HepG2 (cell line): ENCODE results near the gene INSIG1. TPM values are rescaled to one million over a fixed set of nuclear protein-coding genes. Genes with fewer than 3 reads are reported as not detected.

ENCODE experiments used
- ATAC-seq: fragments of 200-7000 bp; cut with Tn5 transposase; 3 replicates; pipeline ENCODE4 v1.9.1; 2020; ENCODE audit warnings: mild to moderate bottlenecking, moderate library complexity
- BruUV-seq: library from RNA; stranded (reverse); fragments of 400-500 nt; replicated peaks from 2 replicates; lab custom pipeline; 2021; lab: Mats Ljungman, UMichigan
- CTCF ChIA-PET: fragments of 300-600 bp; formaldehyde crosslinking; extraction: SDS; loops from one replicate; lab custom pipeline; 2021; ENCODE audit warnings: low total read pairs, inconsistent platforms, low intra/inter-chr PET ratio; lab: Yijun Ruan, JAX
- POLR2A ChIA-PET: fragments of 350-600 bp; sonication (Branson Sonifier 250); formaldehyde crosslinking; loops from one replicate; lab custom pipeline; 2020; ENCODE audit warnings: antibody characterized with exemption, inconsistent platforms; lab: Yijun Ruan, JAX
- DNase-seq: peaks from one replicate; pipeline ENCODE4 v3.0.0-alpha.2; 2015; ENCODE audit warnings: low spot score
- FAIRE-seq: peaks from 3 replicates; lab custom pipeline; 2011; peaks lifted over from hg19 to GRCh38; lab: Jason Lieb, UNC
- H2AFZ ChIP-seq: one replicate; pipeline ENCODE4 v1.6.1; 2011; ENCODE audit warnings: low read length, inconsistent platforms
- H3K27ac ChIP-seq: fragments of 300-600 bp; 3 replicates; pipeline ENCODE4 v1.8.0; 2011; ENCODE audit warnings: mixed run types, mild to moderate bottlenecking, mixed read lengths, low read length, inconsistent platforms; ENCODE audit not compliant: insufficient read depth; ENCODE audit errors: extremely low read length
- H3K27me3 ChIP-seq, 2 experiments: fragments of 200-600 bp in 1 of 2; 2 replicates in 1 of 2; 3 replicates in 1 of 2; pipeline versions ENCODE4 v1.6.0 to v1.8.0; 2011; ENCODE audit warnings: low read length in 2 of 2, mild to moderate bottlenecking in 2 of 2, moderate library complexity in 2 of 2, inconsistent platforms in 1 of 2; ENCODE audit not compliant: insufficient read depth in 2 of 2, control insufficient read depth in 1 of 2
- H3K36me3 ChIP-seq, 2 experiments: fragments of 200-600 bp in 1 of 2; replicated peaks in 1 of 2; 2 replicates in 1 of 2; 3 replicates in 1 of 2; pipeline versions ENCODE4 v1.5.1 to v1.8.0; 2011; ENCODE audit warnings: low read length in 2 of 2, inconsistent platforms in 1 of 2; ENCODE audit not compliant: insufficient read depth in 2 of 2, control insufficient read depth in 1 of 2
- H3K4me1 ChIP-seq: 2 replicates; pipeline ENCODE4 v1.5.1; 2012; ENCODE audit warnings: low read length, inconsistent platforms; ENCODE audit not compliant: insufficient read depth
- H3K4me2 ChIP-seq: 2 replicates; pipeline ENCODE4 v1.6.0; 2011; ENCODE audit warnings: low read depth, low read length, inconsistent platforms
- H3K4me3 ChIP-seq, 3 experiments: fragments of 200-600 bp in 1 of 3; sonication (generic), shearing (Covaris generic) in 1 of 3; replicated peaks in 1 of 3; 2 replicates each; pipeline ENCODE4 v1.5.1; 2011 to 2016; ENCODE audit warnings: low read length in 3 of 3, inconsistent platforms in 2 of 3, low read depth in 2 of 3, mild to moderate bottlenecking in 2 of 3, control low read depth in 1 of 3, mixed read lengths in 1 of 3; ENCODE audit not compliant: insufficient read depth in 1 of 3
- H3K79me2 ChIP-seq: one replicate; pipeline ENCODE4 v1.6.1; 2011; ENCODE audit warnings: low read length, inconsistent platforms; ENCODE audit not compliant: insufficient read depth
- H3K9ac ChIP-seq: 2 replicates; pipeline ENCODE4 v1.6.0; 2011; ENCODE audit warnings: mild to moderate bottlenecking, low read depth, low read length, inconsistent platforms; ENCODE audit not compliant: insufficient read depth
- H3K9me3 ChIP-seq: 2 replicates; pipeline ENCODE4 v1.5.1; 2012; ENCODE audit warnings: mild to moderate bottlenecking, low read length
- H4K20me1 ChIP-seq: 2 replicates; pipeline ENCODE4 v1.6.0; 2011; ENCODE audit warnings: inconsistent platforms, mild to moderate bottlenecking, low read length, moderate library complexity; ENCODE audit not compliant: insufficient read depth
- CTCF ChIP-seq: sonication (generic); formaldehyde crosslinking; IDR thresholded peaks from 2 replicates; pipeline ENCODE4 v1.5.0; 2020; ENCODE audit warnings: mild to moderate bottlenecking, missing genetic modification reagents, moderate library complexity
- FOXA3 ChIP-seq: IDR thresholded peaks from 2 replicates; pipeline ENCODE4 v1.6.1; 2016; ENCODE audit warnings: missing genetic modification reagents, missing compliant biosample characterization
- HMGA1 ChIP-seq: sonication (generic); formaldehyde crosslinking; conservative IDR thresholded peaks from 2 replicates; pipeline ENCODE4 v1.4.0; 2020; ENCODE audit warnings: missing genetic modification reagents
- KDM4B ChIP-seq: sonication (generic); formaldehyde crosslinking; IDR thresholded peaks from 2 replicates; pipeline ENCODE4 v1.4.0; 2020; ENCODE audit warnings: missing genetic modification reagents
- POLR2AphosphoS2 ChIP-seq: IDR thresholded peaks from 2 replicates; pipeline ENCODE4 v1.6.1; 2011; ENCODE audit warnings: low read depth, low read length, improper control_type of control experiment
- PPARG ChIP-seq: conservative IDR thresholded peaks from 2 replicates; pipeline ENCODE4 v1.6.1; 2016; ENCODE audit warnings: missing biosample characterization, missing genetic modification reagents
- SMYD3 ChIP-seq: sonication (generic); formaldehyde crosslinking; IDR thresholded peaks from 2 replicates; pipeline ENCODE4 v1.8.1; 2023; ENCODE audit warnings: mild to moderate bottlenecking, missing genetic modification reagents
- ZSCAN25 ChIP-seq: sonication (generic); formaldehyde crosslinking; IDR thresholded peaks from 2 replicates; pipeline ENCODE4 v1.8.0; 2022; ENCODE audit warnings: mild to moderate bottlenecking, missing genetic modification reagents
- WGBS: methylation state at CpG from one replicate; pipeline ENCODE4 v1.1.6; 2017; ENCODE audit warnings: low lambda C conversion rate; 5-methylcytosine and 5-hydroxymethylcytosine counted together
- in situ Hi-C: cut with HindIII; loops from 2 replicates; pipeline ENCODE4 v1.10.0; 2017; ENCODE audit warnings: low pct_unique_long_range_greater_than_20kb; ENCODE audit not compliant: extremely low pct_ligation_motif_present
- intact Hi-C: fragments of 100-400 bp; cut with micrococcal nuclease; formaldehyde crosslinking; loops from one replicate; pipeline ENCODE4 v1.10.0; 2022; ENCODE audit not compliant: unreplicated experiment
- polyA plus RNA-seq, 8 experiments: library from polyadenylated mRNA; depleted of rRNA in 3 of 8; stranded (reverse) in 7 of 8; unstranded in 1 of 8; fragments of >200 nt; fragmentation: Illumina TruSeq in 4 of 8; extraction: Trizol in 4 of 8; gene quantifications; 2 replicates each; pipeline versions ENCODE4 v1.2.1 to v1.2.3, GENCODE V29; 2011 to 2016; ENCODE audit warnings: low read depth in 4 of 8, missing spikeins in 1 of 8, mixed read lengths in 1 of 8; ENCODE audit not compliant: insufficient read depth in 1 of 8
- total RNA-seq, 5 experiments: library from RNA; depleted of rRNA; stranded (reverse); fragments of >200 nt; fragmentation: Illumina TruSeq; extraction: Trizol; gene quantifications; 2 replicates each; pipeline ENCODE4 v1.2.3, GENCODE V29; 2016; ENCODE audit warnings: low read depth in 1 of 5
- TF ChIP-seq, protein P1 (sequence below): sonication (generic); formaldehyde crosslinking; IDR thresholded peaks from 2 replicates; pipeline ENCODE4 v1.5.0; 2020; ENCODE audit warnings: missing genetic modification reagents, mild to moderate bottlenecking, borderline replicate concordance

The INSIG1 gene
- total and polyA plus RNA-seq, 2 of the 13 experiments (the other 11 are each of a cell fraction or from before 2014, with no cell fraction given), result 0.07 to 0.11 TPM

GRCh38 chr7:155336812-155337602 lies 39.3 kb downstream of the INSIG1 start:
- ChIA-PET POLR2A (no interaction called here), CTCF (no interaction called here)
- Histone ChIP-seq H3K79me2 (no peaks in the 10 kb centered on the region), H3K9ac (no peak overlapping the region), H3K36me3 (no peaks in the 10 kb centered on the region), H3K4me3 (no peak overlapping the region), H3K27me3 (peaks cover 4 to 45% of the 10 kb centered on the region in 2 experiments; a peak in 3 of 5 replicates), H3K4me1 (no peaks in the 10 kb centered on the region), H3K4me2 (no peak overlapping the region), H3K9me3 (no peaks in the 10 kb centered on the region), H3K27ac (no peak overlapping the region), H4K20me1 (no peaks in the 10 kb centered on the region), H2AFZ (no peak overlapping the region)
- FAIRE-seq, result no peak
- TF ChIP-seq ZSCAN25 (CRISPR knock-in tag) (no peak), KDM4B (CRISPR knock-in tag) (no peak), HMGA1 (CRISPR knock-in tag) (no peak), CTCF (CRISPR knock-in tag) (no peak), PPARG (no peak), POLR2AphosphoS2 (no peak), SMYD3 (CRISPR knock-in tag) (no peak), FOXA3 (CRISPR knock-in tag) (no peak)
- TF ChIP-seq, protein P1, sequence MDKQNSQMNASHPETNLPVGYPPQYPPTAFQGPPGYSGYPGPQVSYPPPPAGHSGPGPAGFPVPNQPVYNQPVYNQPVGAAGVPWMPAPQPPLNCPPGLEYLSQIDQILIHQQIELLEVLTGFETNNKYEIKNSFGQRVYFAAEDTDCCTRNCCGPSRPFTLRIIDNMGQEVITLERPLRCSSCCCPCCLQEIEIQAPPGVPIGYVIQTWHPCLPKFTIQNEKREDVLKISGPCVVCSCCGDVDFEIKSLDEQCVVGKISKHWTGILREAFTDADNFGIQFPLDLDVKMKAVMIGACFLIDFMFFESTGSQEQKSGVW (CRISPR knock-in tag), result no peak
- no peak for ATAC-seq
- no peak for DNase-seq
- in situ Hi-C loops, result no loop called here
- intact Hi-C loops, result no loop called here
- BruUV-seq, result no TSS peak
- WGBS, result 19% methylated on average over 14 of the region's 21 CpGs
